ENCODE measurements around the gene DCTN3. TPM values are rescaled to one million over a fixed set of nuclear protein-coding genes. Genes with fewer than 3 reads are reported as not detected.

DCTN3 gene
- total and polyA plus RNA-seq, 9 of the 15 experiments (the other 6 are each of a cell fraction or from before 2014, with no cell fraction given): 11.0 to 51.0 (median 41.9) TPM

GRCh38 chr9:34651876-34652601, 31.7 kb upstream of the DCTN3 start, which contains the start of gene IL11RA (continued):
- no peak for TF ChIP-seq RFX5 (IDR thresholded peaks at IDR 0.05; ENCODE audit: low read depth, low read length)
- no peak for TF ChIP-seq ZMIZ1 (IDR thresholded peaks at IDR 0.05; ENCODE audit: low read depth in 2 of 2, low read length in 2 of 2)
- no peak for TF ChIP-seq RUNX1 (IDR thresholded peaks at IDR 0.05; ENCODE audit: low read depth)
- TF ChIP-seq CHD4 (IDR thresholded peaks at IDR 0.05; ENCODE audit: insufficient read depth, insufficient replicate concordance, low read depth, low read length, poor library complexity, severe bottlenecking): no peak
- TF ChIP-seq TAF1 (IDR thresholded peaks at IDR 0.05; ENCODE audit: control insufficient read depth, extremely low read depth, insufficient read depth, low read length, severe bottlenecking): peak; percentile 44
- no peak for TF ChIP-seq ZNF347 (CRISPR knock-in tag; IDR thresholded peaks at IDR 0.05; ENCODE audit: low read depth)
- TF ChIP-seq RNF219 (CRISPR knock-in tag; IDR thresholded peaks at IDR 0.05): no peak
- peak; percentile 70 for TF ChIP-seq CCNT2 (IDR thresholded peaks at IDR 0.05; ENCODE audit: borderline replicate concordance, extremely low read depth, insufficient read length, low read depth, low read length)
- no peak for TF ChIP-seq ETV5 (CRISPR knock-in tag; IDR thresholded peaks at IDR 0.05; ENCODE audit: low read depth)
- no peak for TF ChIP-seq TCF3 (CRISPR knock-in tag; IDR thresholded peaks at IDR 0.05)
- TF ChIP-seq ZBTB26 (CRISPR knock-in tag; IDR thresholded peaks at IDR 0.05): no peak
- no peak for TF ChIP-seq ZNF395 (CRISPR knock-in tag; IDR thresholded peaks at IDR 0.05)

Measured in K562 (cell line).